ENCODE data around the gene FRMD4B.

Gene FRMD4B

GRCh38 chr3:69343875-69344274 is 42.0 kb downstream of the FRMD4B start:
- no peak for DNase-seq (ENCODE audit: low read depth)
- H3K4me3 ChIP-seq (ENCODE audit: low read depth, low read length) = no peak overlapping the region
- no peak for TF ChIP-seq CTCF (IDR thresholded peaks at IDR 0.05; ENCODE audit: control insufficient read depth, extremely low read depth, insufficient read depth)

GRCh38 chr3:69342074-69342473 is 43.8 kb downstream of the FRMD4B start:
- DNase-seq (ENCODE audit: low read depth) = no peak
- TF ChIP-seq CTCF (IDR thresholded peaks at IDR 0.05; ENCODE audit: control insufficient read depth, extremely low read depth, insufficient read depth) = no peak
- no peak overlapping the region for H3K4me3 ChIP-seq (ENCODE audit: low read depth, low read length)

DNA sequence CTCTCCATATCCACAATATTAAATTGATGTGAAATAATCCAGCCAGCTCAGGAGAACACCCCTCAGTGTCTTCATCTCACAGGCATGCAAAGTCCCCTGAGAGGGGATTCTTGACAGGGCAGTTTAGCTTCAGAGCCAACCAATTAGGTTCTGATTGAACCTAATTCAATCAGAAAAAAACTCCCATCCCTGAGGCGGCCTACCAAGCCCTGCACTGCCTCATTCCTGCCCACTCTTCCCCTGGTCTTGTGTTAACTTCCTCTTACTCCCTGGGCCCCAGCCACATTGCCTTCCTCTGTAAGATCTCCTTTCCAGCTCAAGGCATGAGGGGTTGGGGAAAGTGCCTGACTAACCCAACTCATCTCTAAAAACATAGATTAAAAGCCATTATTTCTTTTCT is 46.1 kb downstream of the FRMD4B start:
- TF ChIP-seq CTCF (IDR thresholded peaks at IDR 0.05; ENCODE audit: control insufficient read depth, extremely low read depth, insufficient read depth) = no peak
- no peak overlapping the region for H3K4me3 ChIP-seq (ENCODE audit: low read depth, low read length)
- no peak for DNase-seq (ENCODE audit: low read depth)

DNA sequence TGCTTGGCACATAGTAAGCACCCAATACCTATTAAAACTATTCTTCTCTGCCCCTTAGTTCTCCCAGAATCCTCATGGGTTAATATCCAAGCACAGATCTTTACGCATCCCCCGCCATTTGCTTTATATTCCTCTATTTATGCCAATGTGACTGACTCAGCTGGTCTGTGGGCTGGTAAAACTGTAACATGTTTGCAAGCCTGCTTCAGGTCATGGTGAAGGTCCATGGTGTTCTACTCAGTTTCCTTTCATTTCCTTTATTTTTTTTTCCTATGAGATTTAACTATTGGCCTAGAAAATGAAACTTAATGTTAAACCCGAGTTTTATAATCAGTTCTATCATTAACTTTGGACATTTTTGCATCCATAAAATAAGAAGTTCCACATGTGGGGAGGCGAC is 47.0 kb downstream of the FRMD4B start:
- no peak for DNase-seq (ENCODE audit: low read depth)
- no peak for TF ChIP-seq CTCF (IDR thresholded peaks at IDR 0.05; ENCODE audit: control insufficient read depth, extremely low read depth, insufficient read depth)
- no peak overlapping the region for H3K4me3 ChIP-seq (ENCODE audit: low read depth, low read length)

DNA sequence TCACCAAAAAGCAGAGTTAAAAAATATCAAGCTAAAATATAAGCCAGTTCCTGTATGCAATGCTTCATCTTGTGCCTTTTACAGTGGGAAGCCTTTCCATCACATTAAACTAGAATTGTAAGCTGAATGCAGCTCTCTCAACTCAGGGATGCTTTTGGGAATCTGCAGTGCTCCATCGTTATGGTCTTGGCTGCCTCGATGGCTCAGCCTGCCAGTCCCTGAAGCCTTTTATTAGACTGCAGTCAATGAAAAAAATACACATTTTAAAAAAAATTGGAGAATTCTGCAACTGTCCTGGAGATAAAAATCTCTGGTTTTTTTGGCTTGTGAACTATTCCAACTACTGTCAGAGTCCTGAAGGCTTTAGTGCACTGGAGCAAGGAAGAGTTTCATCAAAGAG is 53.0 kb downstream of the FRMD4B start:
- TF ChIP-seq CTCF (IDR thresholded peaks at IDR 0.05; ENCODE audit: control insufficient read depth, extremely low read depth, insufficient read depth) = no peak
- DNase-seq (ENCODE audit: low read depth) = no peak
- H3K4me3 ChIP-seq (ENCODE audit: low read depth, low read length) = no peak overlapping the region

GRCh38 chr3:69330891-69331400 is 54.9 kb downstream of the FRMD4B start:
- TF ChIP-seq CTCF (IDR thresholded peaks at IDR 0.05; ENCODE audit: control insufficient read depth, extremely low read depth, insufficient read depth) = no peak
- H3K4me3 ChIP-seq (ENCODE audit: low read depth, low read length) = no peak overlapping the region
- no peak for DNase-seq (ENCODE audit: low read depth)

DNA sequence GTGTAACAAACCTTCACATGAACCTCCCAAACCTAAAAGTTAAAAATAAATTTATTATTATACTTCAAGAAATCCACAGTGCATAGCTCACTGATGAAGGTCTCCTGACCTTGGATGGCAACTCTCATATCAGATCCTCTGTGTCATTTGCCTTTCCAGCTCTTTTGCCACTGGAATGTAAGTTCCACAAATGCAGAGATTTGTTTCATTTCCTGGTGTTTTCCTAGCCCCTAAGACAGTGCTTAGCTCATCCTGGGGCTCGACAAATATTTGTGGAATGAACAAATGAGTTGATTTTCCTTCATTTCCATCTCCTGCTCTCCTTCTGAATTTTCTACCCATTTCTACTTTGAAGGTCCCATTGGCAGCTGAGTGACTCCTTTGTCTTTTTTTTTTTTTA is 56.0 kb downstream of the FRMD4B start:
- no peak for DNase-seq (ENCODE audit: low read depth)
- TF ChIP-seq CTCF (IDR thresholded peaks at IDR 0.05; ENCODE audit: control insufficient read depth, extremely low read depth, insufficient read depth) = no peak

More for the DNA sequence above, 56.0 kb downstream of the FRMD4B start:
- no peak overlapping the region for H3K4me3 ChIP-seq (ENCODE audit: low read depth, low read length)
